Trophoblast cell (in vitro differentiated cells and primary cell): ENCODE data around the gene SHROOM1.

ENCODE experiments used
- DNase-seq, 2 donors: peaks; one replicate each; pipeline ENCODE4 v3.0.0-alpha.2; 2016
- H2AFZ ChIP-seq: 2 replicates; pipeline ENCODE4 v1.6.1; 2013; ENCODE audit warnings: low read length, moderate library complexity, mild to moderate bottlenecking; ENCODE audit not compliant: insufficient read depth, poor library complexity
- H2AK5ac ChIP-seq: 2 replicates; pipeline ENCODE4 v1.6.1; 2013; ENCODE audit warnings: mild to moderate bottlenecking, low read length
- H2BK120ac ChIP-seq: 2 replicates; pipeline ENCODE4 v1.6.1; 2013; ENCODE audit warnings: low read length, mild to moderate bottlenecking, moderate library complexity; ENCODE audit not compliant: insufficient read depth, poor library complexity
- H2BK12ac ChIP-seq: 2 replicates; pipeline ENCODE4 v1.6.1; 2013; ENCODE audit warnings: mild to moderate bottlenecking, low read length, moderate library complexity
- H2BK5ac ChIP-seq: 2 replicates; pipeline ENCODE4 v1.6.1; 2013; ENCODE audit warnings: low read length, low read depth, moderate library complexity, mild to moderate bottlenecking; ENCODE audit not compliant: poor library complexity
- H3K14ac ChIP-seq: 2 replicates; pipeline ENCODE4 v1.6.1; 2013; ENCODE audit warnings: mild to moderate bottlenecking, low read length
- H3K18ac ChIP-seq: 2 replicates; pipeline ENCODE4 v1.6.1; 2013; ENCODE audit warnings: mild to moderate bottlenecking, low read length
- H3K23ac ChIP-seq: 2 replicates; pipeline ENCODE4 v1.6.1; 2013; ENCODE audit warnings: low read length
- H3K27ac ChIP-seq: 2 replicates; pipeline ENCODE4 v1.5.1; 2013; ENCODE audit warnings: low read depth, mild to moderate bottlenecking, inconsistent platforms, low read length, moderate library complexity
- H3K27me3 ChIP-seq: 2 replicates; pipeline ENCODE4 v1.6.1; 2013; ENCODE audit warnings: inconsistent platforms, mild to moderate bottlenecking, low read length, moderate library complexity; ENCODE audit not compliant: insufficient read depth
- H3K36me3 ChIP-seq, 2 experiments: 1 replicate in 1 of 2; 2 replicates in 1 of 2; pipeline ENCODE4 v1.6.1; 2013; ENCODE audit warnings: low read length in 2 of 2, mild to moderate bottlenecking in 2 of 2, moderate library complexity in 1 of 2; ENCODE audit not compliant: insufficient read depth in 2 of 2, control insufficient read depth in 1 of 2
- H3K4ac ChIP-seq: 2 replicates; pipeline ENCODE4 v1.6.1; 2013; ENCODE audit warnings: low read depth, mild to moderate bottlenecking, low read length, moderate library complexity
- H3K4me1 ChIP-seq, 2 experiments: 1 replicate in 1 of 2; 2 replicates in 1 of 2; pipeline ENCODE4 v1.6.1; 2013; ENCODE audit warnings: low read length in 2 of 2, mild to moderate bottlenecking in 2 of 2, moderate library complexity in 1 of 2; ENCODE audit not compliant: insufficient read depth in 2 of 2, control insufficient read depth in 1 of 2
- H3K4me2 ChIP-seq: 2 replicates; pipeline ENCODE4 v1.6.1; 2013; ENCODE audit warnings: inconsistent platforms, mild to moderate bottlenecking, low read length, moderate library complexity
- H3K4me3 ChIP-seq: 2 replicates; pipeline ENCODE4 v1.5.1; 2013; ENCODE audit warnings: mild to moderate bottlenecking, low read depth, low read length, inconsistent platforms
- H3K79me1 ChIP-seq: one replicate; pipeline ENCODE4 v1.6.1; 2013; ENCODE audit warnings: low read length
- H3K79me2 ChIP-seq: 2 replicates; pipeline ENCODE4 v1.6.1; 2013; ENCODE audit warnings: low read length, mild to moderate bottlenecking; ENCODE audit not compliant: control insufficient read depth, insufficient read depth, poor library complexity
- H3K9ac ChIP-seq: 2 replicates; pipeline ENCODE4 v1.6.1; 2013; ENCODE audit warnings: mild to moderate bottlenecking, low read length
- H3K9me3 ChIP-seq: 2 replicates; pipeline ENCODE4 v1.6.1; 2013; ENCODE audit warnings: low read depth, mild to moderate bottlenecking, control low read depth, inconsistent platforms, low read length; ENCODE audit not compliant: insufficient read depth
- H4K12ac ChIP-seq: 2 replicates; pipeline ENCODE4 v1.6.1; 2013; ENCODE audit warnings: low read depth, mild to moderate bottlenecking, low read length, moderate library complexity
- H4K8ac ChIP-seq: 2 replicates; pipeline ENCODE4 v1.6.1; 2013; ENCODE audit warnings: low read depth, mild to moderate bottlenecking, low read length, moderate library complexity
- H4K91ac ChIP-seq: one replicate; pipeline ENCODE4 v1.6.1; 2013; ENCODE audit warnings: low read depth, mild to moderate bottlenecking, low read length, moderate library complexity
- WGBS: extraction: QIAGEN DNeasy Blood & Tissue Kit; methylation state at CpG from one replicate; pipeline ENCODE4 v1.1.7; 2013; ENCODE audit warnings: missing lambda C conversion rate; ENCODE audit not compliant: insufficient read length, insufficient coverage; ENCODE audit errors: extremely low coverage; 5-methylcytosine and 5-hydroxymethylcytosine counted together

SHROOM1 gene

GRCh38 chr5:132790201-132790865, 40.1 kb downstream of the SHROOM1 start:
- H2AFZ ChIP-seq, result no peak overlapping the region
- peak overlapping the region; percentile 46 for H2BK5ac ChIP-seq
- no peak overlapping the region for H3K4me3 ChIP-seq
- H3K4me1 ChIP-seq, result peaks cover 19 to 30% of the 10 kb centered on the region in 2 experiments
- H2AK5ac ChIP-seq, result peak overlapping the region; percentile 95
- peak overlapping the region; percentile 74 for H4K8ac ChIP-seq
- DNase-seq, result no peak
- H3K79me1 ChIP-seq, result peaks cover 33% of the 10 kb centered on the region
- H3K79me2 ChIP-seq, result peaks cover 8% of the 10 kb centered on the region
- peak overlapping the region; percentile 75 for H3K14ac ChIP-seq
- peak overlapping the region; percentile 98 for H2BK12ac ChIP-seq
- H2BK120ac ChIP-seq, result peak overlapping the region; percentile 92
- no CpG with 5 or more reads among the region's 2 CpGs for WGBS
- H3K27ac ChIP-seq, result no peak overlapping the region
- H3K18ac ChIP-seq, result peak overlapping the region; percentile 71
- H3K36me3 ChIP-seq, result no peaks in the 10 kb centered on the region
- no peak overlapping the region for H4K12ac ChIP-seq
- no peak overlapping the region for H3K23ac ChIP-seq
- H3K4me2 ChIP-seq, result no peak overlapping the region
- H3K27me3 ChIP-seq, result no peaks in the 10 kb centered on the region
- H3K4ac ChIP-seq, result peak overlapping the region; percentile 21
- H3K9me3 ChIP-seq, result no peaks in the 10 kb centered on the region
- no peak overlapping the region for H3K9ac ChIP-seq
- H4K91ac ChIP-seq, result peak overlapping the region; percentile 93

DNA sequence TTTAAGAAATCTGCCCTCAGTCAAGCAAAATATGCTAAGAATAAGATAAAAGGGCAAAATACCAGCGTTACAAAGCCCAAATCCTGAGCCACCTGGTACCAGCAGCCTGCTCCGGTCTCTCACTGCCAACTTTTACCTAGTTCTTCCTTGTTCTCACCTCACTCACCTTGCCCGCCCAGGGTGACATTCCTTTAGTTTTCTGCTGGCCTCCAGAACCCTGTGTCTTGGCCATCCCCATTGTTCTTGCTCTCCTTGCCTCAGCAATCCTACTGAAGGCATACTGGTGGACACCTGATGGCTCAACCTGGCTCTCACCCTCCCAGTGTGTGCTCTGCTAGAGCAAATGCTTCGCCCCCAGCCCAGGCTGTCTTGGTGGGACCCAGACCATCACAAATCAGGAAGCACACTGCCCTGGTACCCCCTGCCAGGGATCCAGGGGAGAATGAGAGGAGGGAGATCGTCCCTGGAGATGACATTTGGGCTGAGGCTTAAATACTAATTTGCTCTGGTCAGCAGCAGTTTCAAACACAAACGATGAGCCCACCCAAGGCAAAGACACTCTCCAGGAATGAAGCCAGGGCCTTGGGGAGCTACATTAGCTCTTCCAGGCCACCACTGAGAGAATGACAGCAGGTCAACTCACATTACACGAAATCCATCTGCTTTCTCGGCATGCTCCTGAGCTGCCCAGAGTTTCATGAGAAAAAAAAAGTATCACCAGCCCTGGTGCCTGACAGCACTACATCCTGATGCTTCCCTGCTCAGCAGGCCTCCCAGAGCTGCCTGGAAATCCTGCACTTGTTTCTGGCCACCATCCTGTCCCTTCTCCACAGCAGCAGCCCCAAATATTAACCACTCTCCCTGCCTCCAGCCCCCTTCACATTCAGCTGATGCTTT, 41.2 kb downstream of the SHROOM1 start:
- Histone ChIP-seq H4K91ac (peak overlapping the region; percentile 87), H4K8ac (peak overlapping the region; percentile 50), H3K4me2 (no peak overlapping the region), H4K12ac (no peak overlapping the region), H3K79me2 (peaks cover 8% of the 10 kb centered on the region), H2AK5ac (peak overlapping the region; percentile 63), H3K27me3 (no peaks in the 10 kb centered on the region), H3K79me1 (peaks cover 39% of the 10 kb centered on the region), H3K14ac (peak overlapping the region; percentile 83), H2AFZ (peak overlapping the region; percentile 9), H3K4me1 (peaks cover 23 to 30% of the 10 kb centered on the region in 2 experiments), H3K4ac (peak overlapping the region; percentile 54), H3K23ac (no peak overlapping the region), H3K27ac (peak overlapping the region; percentile 86), H2BK120ac (peak overlapping the region; percentile 92), H3K18ac (peak overlapping the region; percentile 47), H2BK5ac (peak overlapping the region; percentile 82), H2BK12ac (peak overlapping the region; percentile 96), H3K9me3 (no peaks in the 10 kb centered on the region), H3K4me3 (no peak overlapping the region), H3K36me3 (no peaks in the 10 kb centered on the region), H3K9ac (no peak overlapping the region)
- DNase-seq, result peak; percentile 94 to 95
- no CpG with 5 or more reads among the region's 8 CpGs for WGBS

- H4K12ac ChIP-seq, result no peak overlapping the region
- no peak overlapping the region for H2BK120ac ChIP-seq
- peaks cover 45% of the 10 kb centered on the region for H3K79me1 ChIP-seq
- H3K14ac ChIP-seq, result no peak overlapping the region
- no peak overlapping the region for H3K18ac ChIP-seq
- no peaks in the 10 kb centered on the region for H3K9me3 ChIP-seq
- no peak overlapping the region for H3K4me3 ChIP-seq
- H3K36me3 ChIP-seq, result no peaks in the 10 kb centered on the region
- no peak overlapping the region for H2AK5ac ChIP-seq
- H3K27me3 ChIP-seq, result no peaks in the 10 kb centered on the region
- no peak overlapping the region for H2AFZ ChIP-seq
- H4K91ac ChIP-seq, result peak overlapping the region; percentile 87
- WGBS, result no CpG with 5 or more reads among the region's 1 CpG
- H3K9ac ChIP-seq, result no peak overlapping the region
- no peak overlapping the region for H3K4ac ChIP-seq
- H3K23ac ChIP-seq, result no peak overlapping the region
- no peak overlapping the region for H2BK12ac ChIP-seq
- DNase-seq, result peak; percentile 79 to 84
- no peak overlapping the region for H3K4me2 ChIP-seq
- H3K79me2 ChIP-seq, result peaks cover 8% of the 10 kb centered on the region
- H4K8ac ChIP-seq, result no peak overlapping the region
- peak overlapping the region; percentile 89 for H3K27ac ChIP-seq
- peak overlapping the region; percentile 82 for H2BK5ac ChIP-seq
- peaks cover 26 to 30% of the 10 kb centered on the region in 2 experiments for H3K4me1 ChIP-seq
These were observed 41.9 kb downstream of the SHROOM1 start for GRCh38 chr5:132788508-132788907.

DNA sequence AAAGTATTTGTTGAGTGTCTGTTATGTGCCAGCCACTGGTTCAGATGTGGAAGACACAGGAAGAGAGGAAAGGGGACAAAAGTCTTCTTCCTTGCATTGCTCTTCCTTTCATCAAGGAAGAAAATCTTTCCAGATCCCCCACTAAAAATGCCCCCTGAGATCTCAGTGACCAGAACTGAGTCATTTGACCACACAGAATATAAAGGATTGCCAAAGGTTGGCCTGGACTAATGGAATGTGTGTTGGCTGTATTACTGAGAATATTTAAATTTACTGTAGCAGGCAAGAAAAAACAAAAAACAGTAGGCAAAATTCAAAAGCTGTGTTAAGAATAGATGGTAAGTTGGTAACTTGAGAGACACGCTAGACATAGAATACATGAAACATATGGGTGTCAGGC, 43.4 kb downstream of the SHROOM1 start:
- Histone ChIP-seq H4K8ac (no peak overlapping the region), H4K12ac (no peak overlapping the region), H2BK5ac (no peak overlapping the region), H2AK5ac (no peak overlapping the region), H3K9ac (no peak overlapping the region), H3K27ac (no peak overlapping the region), H2BK120ac (no peak overlapping the region), H3K36me3 (no peaks in the 10 kb centered on the region), H3K4me2 (no peak overlapping the region), H2AFZ (no peak overlapping the region), H3K14ac (no peak overlapping the region), H3K79me1 (peaks cover 54% of the 10 kb centered on the region), H3K4ac (no peak overlapping the region), H3K79me2 (peaks cover 8% of the 10 kb centered on the region), H3K27me3 (no peaks in the 10 kb centered on the region), H3K4me3 (no peak overlapping the region), H3K4me1 (peaks cover 32 to 35% of the 10 kb centered on the region in 2 experiments), H3K9me3 (no peaks in the 10 kb centered on the region), H4K91ac (peak overlapping the region; percentile 45), H3K23ac (no peak overlapping the region), H3K18ac (no peak overlapping the region), H2BK12ac (peak overlapping the region; percentile 48)
- WGBS, result no CpG with 5 or more reads among the region's 1 CpG
- DNase-seq, result no peak
